Pancreas (tissue), 10 donors: Measurements from ENCODE around the gene FAM240B. TPM values are rescaled to one million over a fixed set of nuclear protein-coding genes. Genes with fewer than 3 reads are reported as not detected.

Experiments used
- ATAC-seq, 4 donors: fragments of 200-7000 bp; cut with Tn5 transposase; one replicate each; pipeline versions ENCODE4 v1.8.0 to v1.9.1; 2020; ENCODE audit warnings: mild to moderate bottlenecking in 4 of 4, moderate library complexity in 4 of 4
- DNase-seq, 6 donors: peaks; one replicate each; pipeline ENCODE4 v3.0.0-alpha.2; 2020
- FAIRE-seq: peaks from 2 replicates; lab custom pipeline; 2012; peaks lifted over from hg19 to GRCh38; lab: Jason Lieb, UNC
- H3K27ac ChIP-seq, 4 donors: fragments of 200-600 bp; sonication (generic); 1 replicate in 3 of 4; 2 replicates in 1 of 4; pipeline versions ENCODE4 v1.5.0 to v1.8.0; 2020
- H3K27me3 ChIP-seq, 4 donors: fragments of 200-600 bp; one replicate each; pipeline ENCODE4 v1.8.0; 2021
- H3K36me3 ChIP-seq, 3 donors: fragments of 200-600 bp; sonication (generic) in 1 of 3; one replicate each; pipeline versions ENCODE4 v1.5.0 to v1.8.0; 2020 to 2021
- H3K4me1 ChIP-seq, 3 donors: fragments of 200-600 bp; one replicate each; pipeline ENCODE4 v1.8.0; 2021
- H3K4me3 ChIP-seq, 4 donors: fragments of 200-600 bp; sonication (generic) in 2 of 4; one replicate each; pipeline versions ENCODE4 v1.5.0 to v1.8.0; 2020 to 2021
- H3K9me3 ChIP-seq, 4 donors: fragments of 200-600 bp; one replicate each; pipeline ENCODE4 v1.8.0; 2021
- CTCF ChIP-seq, 4 donors: fragments of 200-600 bp; sonication (generic) in 3 of 4; IDR thresholded peaks; one replicate each; pipeline versions ENCODE4 v1.5.0 to v1.8.0; 2021; ENCODE audit warnings: antibody characterized with exemption in 4 of 4
- whole genome bisulfite sequencing, 2 donors: extraction: QIAGEN DNeasy Blood & Tissue Kit; methylation state at CpG; one replicate each; pipeline ENCODE4 v1.1.7; 2013; 5-methylcytosine and 5-hydroxymethylcytosine counted together
- intact Hi-C, 3 donors: fragments of 100-400 bp; cut with DNase I; formaldehyde crosslinking; loops; one replicate each; pipeline versions ENCODE4 v1.11.1 to v1.14.2; 2022
- polyA plus RNA-seq, 2 donors: library from polyadenylated mRNA; stranded (reverse); fragments of 200-250 nt; gene quantifications; one replicate each; pipeline ENCODE4 v1.2.3, GENCODE V29; 2013
- total RNA-seq, 6 donors: library from RNA; stranded (reverse); fragmentation: NEBNext Ultra II Directional in 4 of 6; extraction: Animal tissue kit (Norgen Biotek cat#: 25700) in 4 of 6; gene quantifications; one replicate each; pipeline versions ENCODE4 v1.2.1 to v1.2.4, GENCODE V29; 2021 to 2023
- donor health status: healthy with polysubstance abuse.
- donor health status: DM: no; HTN: no; CAD: no; lungs with moderate emphysema.
- donor health status: DM: no; HTN: no; CAD: no.
- donor health status: control.
- donor health status: control.
- donor health status: Bipolar disorder and iron deficiency.
- donor health status: DM: yes; HTN: yes; CAD: no.
- donor health status: DM: no; HTN: no; CAD: no.
- donor health status: DM: no; HTN: no; CAD: no.
- donor health status: DM: yes; HTN: yes; CAD: no.

Gene FAM240B
- total RNA-seq: not detected
- not detected for polyA plus RNA-seq

- DNase-seq (no peak), ATAC-seq (no peak), FAIRE-seq (no peak)
- WGBS, 2 donors: 57 to 63% methylated on average over 7 of the region's 7 CpGs
- Histone ChIP-seq H3K27ac (no peak within 1 kb of the TSS), H3K27me3 (no peaks in the 10 kb centered on the region), H3K4me3 (no peak within 1 kb of the TSS), H3K4me1 (no peaks in the 10 kb centered on the region), H3K9me3 (no peaks in the 10 kb centered on the region), H3K36me3 (no peaks in the 10 kb centered on the region)
- intact Hi-C loops: no loop called here
- TF ChIP-seq CTCF (IDR thresholded peaks at IDR 0.05): no peak
These were observed at the start of gene FAM240B for GRCh38 chr9:38720083-38720745. TSS of gene FAM240B (minus strand) at chr9:38720133. CDS start at chr9:38703999, 16,134 bp downstream.

- Histone ChIP-seq H3K27ac (no peak overlapping the region), H3K36me3 (no peaks in the 10 kb centered on the region), H3K4me1 (no peaks in the 10 kb centered on the region), H3K4me3 (no peak overlapping the region), H3K9me3 (no peaks in the 10 kb centered on the region), H3K27me3 (no peaks in the 10 kb centered on the region)
- FAIRE-seq (no peak), ATAC-seq (no peak), DNase-seq (no peak)
- WGBS, 2 donors: 72 to 82% methylated on average over 9 of the region's 9 CpGs
- TF ChIP-seq CTCF (IDR thresholded peaks at IDR 0.05): no peak
- intact Hi-C loops: no loop called here
These were observed 48.4 kb upstream of the FAM240B start for GRCh38 chr9:38768351-38768761.

- Histone ChIP-seq H3K4me1 (no peaks in the 10 kb centered on the region), H3K27me3 (peaks cover 0 to 4% (median 0%) of the 10 kb centered on the region in 4 donors), H3K4me3 (no peak overlapping the region), H3K36me3 (no peaks in the 10 kb centered on the region), H3K27ac (no peak overlapping the region), H3K9me3 (no peaks in the 10 kb centered on the region)
- 54 to 68% methylated on average over 4 of the region's 4 CpGs for WGBS, 2 donors
- DNase-seq (no peak), FAIRE-seq (no peak), ATAC-seq (no peak)
- intact Hi-C loops: no loop called here
- no peak for TF ChIP-seq CTCF (IDR thresholded peaks at IDR 0.05)
These were observed 45.2 kb upstream of the FAM240B start for GRCh38 chr9:38765101-38765500.

GRCh38 chr9:38761999-38762398 is 42.1 kb upstream of the FAM240B start:
- H3K4me3 ChIP-seq: no peak overlapping the region
- WGBS, 2 donors: 58 to 77% methylated on average over 8 of the region's 8 CpGs
- peaks cover 0 to 4% (median 0%) of the 10 kb centered on the region in 4 donors for H3K27me3 ChIP-seq
- DNase-seq (no peak), ATAC-seq (no peak), FAIRE-seq (no peak)
- no peak overlapping the region for H3K27ac ChIP-seq
- no peak for TF ChIP-seq CTCF (IDR thresholded peaks at IDR 0.05)
- no peaks in the 10 kb centered on the region for H3K36me3 ChIP-seq
- H3K4me1 ChIP-seq: no peaks in the 10 kb centered on the region
- H3K9me3 ChIP-seq: no peaks in the 10 kb centered on the region
- intact Hi-C loops: no loop called here

- no peak for ATAC-seq
- no peak for FAIRE-seq
These were observed 41.4 kb upstream of the FAM240B start for GRCh38 chr9:38761339-38761738.

More at GRCh38 chr9:38761339-38761738, 41.4 kb upstream of the FAM240B start:
- Histone ChIP-seq H3K27me3 (peaks cover 0 to 4% (median 0%) of the 10 kb centered on the region in 4 donors), H3K27ac (no peak overlapping the region), H3K36me3 (no peaks in the 10 kb centered on the region), H3K4me3 (no peak overlapping the region), H3K4me1 (no peaks in the 10 kb centered on the region), H3K9me3 (no peaks in the 10 kb centered on the region)
- 23 to 38% methylated on average over 3 of the region's 3 CpGs for WGBS, 2 donors
- intact Hi-C loops: no loop called here
- TF ChIP-seq CTCF (IDR thresholded peaks at IDR 0.05): no peak
- DNase-seq: no peak
